Kidney (tissue), 14 donors: ENCODE results near the gene HECTD1. TPM values are rescaled to one million over a fixed set of nuclear protein-coding genes. Genes with fewer than 3 reads are reported as not detected.

Source experiments
- DNase-seq, 5 donors: peaks; one replicate each; pipeline ENCODE4 v3.0.0-alpha.2; 2013 to 2020
- FAIRE-seq: peaks from 2 replicates; lab custom pipeline; 2012; peaks lifted over from hg19 to GRCh38; lab: Jason Lieb, UNC
- H3K27ac ChIP-seq, 2 donors: one replicate each; pipeline ENCODE4 v1.7.0; 2013; ENCODE audit warnings: low read depth in 2 of 2, low read length in 2 of 2, inconsistent platforms in 1 of 2
- H3K27me3 ChIP-seq: one replicate; pipeline ENCODE4 v1.7.1; 2013; ENCODE audit warnings: low read length, inconsistent platforms; ENCODE audit not compliant: control insufficient read depth, insufficient read depth
- H3K36me3 ChIP-seq, 3 donors: one replicate each; pipeline versions ENCODE4 v1.7.0 to v1.7.1; 2013; ENCODE audit warnings: low read length in 3 of 3, control low read depth in 1 of 3, inconsistent platforms in 1 of 3; ENCODE audit not compliant: insufficient read depth in 3 of 3, control insufficient read depth in 2 of 3
- H3K4me1 ChIP-seq, 3 donors: one replicate each; pipeline versions ENCODE4 v1.7.0 to v1.7.1; 2013; ENCODE audit warnings: low read length in 3 of 3, inconsistent platforms in 1 of 3, low read depth in 1 of 3; ENCODE audit not compliant: control insufficient read depth in 2 of 3, insufficient read depth in 2 of 3
- H3K4me3 ChIP-seq, 3 donors: one replicate each; pipeline versions ENCODE4 v1.7.0 to v1.8.1; 2013; ENCODE audit warnings: low read length in 3 of 3, control low read depth in 1 of 3, inconsistent platforms in 1 of 3
- H3K9ac ChIP-seq, 3 donors: one replicate each; pipeline versions ENCODE4 v1.7.0 to v1.7.1; 2013; ENCODE audit warnings: low read length in 3 of 3, control low read depth in 1 of 3, inconsistent platforms in 1 of 3
- H3K9me3 ChIP-seq, 3 donors: one replicate each; pipeline versions ENCODE4 v1.7.0 to v1.7.1; 2013; ENCODE audit warnings: low read length in 3 of 3, control low read depth in 1 of 3, inconsistent platforms in 1 of 3; ENCODE audit not compliant: control insufficient read depth in 2 of 3, insufficient read depth in 1 of 3
- CTCF ChIP-seq: IDR thresholded peaks from 3 replicates; pipeline ENCODE4 v1.5.1; 2012; ENCODE audit warnings: mild to moderate bottlenecking, moderate library complexity, borderline replicate concordance; ENCODE audit not compliant: insufficient read depth; ENCODE audit errors: extremely low read depth
- intact Hi-C: fragments of 100-400 bp; cut with DNase I; formaldehyde crosslinking; loops from one replicate; pipeline ENCODE4 v1.11.1; 2022
- polyA plus RNA-seq: library from polyadenylated mRNA; stranded (reverse); fragments of 350-450 nt; fragmentation: Illumina TruSeq; extraction: RNeasy Lipid Tissue Mini Kit (QIAGEN cat#74804); gene quantifications from one replicate; pipeline ENCODE4 v1.2.3, GENCODE V29; 2014; ENCODE audit warnings: low read depth, low replicate concordance; ENCODE audit not compliant: insufficient read depth
- total RNA-seq: library from RNA; stranded (reverse); fragmentation: NEBNext Ultra II Directional; extraction: Animal tissue kit (Norgen Biotek cat#: 25700); gene quantifications from one replicate; pipeline ENCODE4 v1.2.1, GENCODE V29; 2021
- donor health status: control.
- donor health status: control.
- donor health status: control.
- donor health status: control.
- donor health status: control.
- donor health status: DM: yes; HTN: yes; CAD: no.
- donor health status: Normal renal cell carcinoma (clear cell type).

The HECTD1 gene
- total and polyA plus RNA-seq, 2 donors from 2014 or later, result 35.5 to 164 TPM

GRCh38 chr14:31203414-31203742, 4.2 kb downstream of the HECTD1 start:
- Histone ChIP-seq H3K9me3 (no peaks in the 10 kb centered on the region), H3K27me3 (no peaks in the 10 kb centered on the region), H3K9ac (no peak overlapping the region), H3K4me1 (peaks cover 0 to 6% (median 3%) of the 10 kb centered on the region in 3 donors), H3K27ac (no peak overlapping the region), H3K36me3 (peaks cover 0 to 3% (median 2%) of the 10 kb centered on the region in 3 donors), H3K4me3 (no peak overlapping the region)
- no peak for TF ChIP-seq CTCF
- intact Hi-C loops, result loop anchor here (10.0 kb wide), 2 partner anchors 101 to 151 kb away; no protein-coding TSS in a partner anchor
- DNase-seq, result no peak
- no peak for FAIRE-seq

- no peak overlapping the region for H3K4me3 ChIP-seq
- DNase-seq (no peak), FAIRE-seq (no peak)
- no peak for TF ChIP-seq CTCF
- intact Hi-C loops, result loop anchor here (10.0 kb wide), 2 partner anchors 104 to 154 kb away; no protein-coding TSS in a partner anchor
- H3K27me3 ChIP-seq, result no peaks in the 10 kb centered on the region
- H3K36me3 ChIP-seq, result peaks cover 0 to 3% (median 2%) of the 10 kb centered on the region in 3 donors
- no peak overlapping the region for H3K27ac ChIP-seq
- H3K9ac ChIP-seq, result no peak overlapping the region
- H3K4me1 ChIP-seq, result peaks cover 0 to 8% (median 6%) of the 10 kb centered on the region in 3 donors
- no peaks in the 10 kb centered on the region for H3K9me3 ChIP-seq
Measured at GRCh38 chr14:31201111-31201510, 6.5 kb downstream of the HECTD1 start.

GRCh38 chr14:31200702-31200990, 6.9 kb downstream of the HECTD1 start:
- no peak for FAIRE-seq
- H3K36me3 ChIP-seq, result peaks cover 0 to 3% (median 1%) of the 10 kb centered on the region in 3 donors
- peaks cover 0 to 6% (median 6%) of the 10 kb centered on the region in 3 donors for H3K4me1 ChIP-seq
- intact Hi-C loops, result loop anchor here (10.0 kb wide), 2 partner anchors 104 to 154 kb away; no protein-coding TSS in a partner anchor
- no peaks in the 10 kb centered on the region for H3K9me3 ChIP-seq
- no peak overlapping the region for H3K27ac ChIP-seq
- H3K27me3 ChIP-seq, result no peaks in the 10 kb centered on the region
- no peak overlapping the region for H3K9ac ChIP-seq
- no peak overlapping the region for H3K4me3 ChIP-seq
- no peak for TF ChIP-seq CTCF
- no peak for DNase-seq

GRCh38 chr14:31197671-31198070, 9.9 kb downstream of the HECTD1 start:
- intact Hi-C loops, result no loop called here
- FAIRE-seq (no peak), DNase-seq (no peak)
- Histone ChIP-seq H3K9ac (no peak overlapping the region), H3K27ac (no peak overlapping the region), H3K9me3 (no peaks in the 10 kb centered on the region), H3K27me3 (no peaks in the 10 kb centered on the region), H3K36me3 (peaks cover 0 to 2% (median 0%) of the 10 kb centered on the region in 3 donors), H3K4me1 (peaks cover 0 to 5% (median 3%) of the 10 kb centered on the region in 3 donors), H3K4me3 (no peak overlapping the region)
- no peak for TF ChIP-seq CTCF
